GM12878 (cell line): ENCODE measurements around the gene FGD4. TPM values are rescaled to one million over a fixed set of nuclear protein-coding genes. Genes with fewer than 3 reads are reported as not detected.

Experiments
- ATAC-seq: fragments of 200-7000 bp; cut with Tn5 transposase; 3 replicates; pipeline ENCODE4 v1.9.1; 2020; ENCODE audit warnings: mild to moderate bottlenecking, moderate library complexity
- BruUV-seq: library from RNA; stranded (reverse); fragments of 400-500 nt; replicated peaks from 2 replicates; lab custom pipeline; 2021; lab: Mats Ljungman, UMichigan
- CTCF ChIA-PET: fragments of 300-600 bp; sonication (Branson Sonifier 250); formaldehyde crosslinking; extraction: SDS; loops from one replicate; lab custom pipeline; 2021; ENCODE audit warnings: inconsistent platforms; lab: Yijun Ruan, JAX
- POLR2A ChIA-PET: fragments of 350-600 bp; formaldehyde crosslinking; extraction: SDS; loops from one replicate; lab custom pipeline; 2021; ENCODE audit warnings: inconsistent platforms; lab: Charles Lee
- RAD21 ChIA-PET: fragments of 300-600 bp; sonication (Branson Sonifier 250); formaldehyde crosslinking; loops from one replicate; lab custom pipeline; 2023; ENCODE audit warnings: antibody characterized with exemption; ENCODE audit not compliant: unreplicated experiment; lab: Charles Lee
- SMC1A ChIA-PET: fragments of 300-600 bp; sonication (Branson Sonifier 250); formaldehyde crosslinking; loops from one replicate; lab custom pipeline; 2023; ENCODE audit not compliant: unreplicated experiment, uncharacterized antibody; lab: Charles Lee
- DNase-seq: peaks from one replicate; pipeline ENCODE4 v3.0.0-alpha.2; 2011; ENCODE audit warnings: low read depth, low spot score
- FAIRE-seq: peaks from 3 replicates; lab custom pipeline; 2011; peaks lifted over from hg19 to GRCh38; lab: Jason Lieb, UNC
- H2AFZ ChIP-seq: 2 replicates; pipeline ENCODE4 v1.6.0; 2011; ENCODE audit warnings: low read depth, low read length, control low read depth; ENCODE audit not compliant: control insufficient read depth
- H3K27ac ChIP-seq: 2 replicates; pipeline ENCODE4 v1.5.1; 2011; ENCODE audit warnings: control low read depth; ENCODE audit not compliant: control insufficient read depth, insufficient read depth
- H3K27me3 ChIP-seq, 2 experiments: replicated peaks in 1 of 2; 2 replicates each; pipeline versions ENCODE4 v1.6.0 to v1.6.1; 2011; ENCODE audit warnings: low read length in 1 of 2; ENCODE audit not compliant: control insufficient read depth in 2 of 2, insufficient read depth in 2 of 2
- H3K36me3 ChIP-seq, 2 experiments: 2 replicates each; pipeline ENCODE4 v1.5.1; 2011; ENCODE audit warnings: low read length in 1 of 2; ENCODE audit not compliant: control insufficient read depth in 2 of 2, insufficient read depth in 2 of 2
- H3K4me1 ChIP-seq: 2 replicates; pipeline ENCODE4 v1.6.1; 2011; ENCODE audit warnings: mild to moderate bottlenecking, low read length, moderate library complexity, mixed read lengths; ENCODE audit not compliant: control insufficient read depth, insufficient read depth
- H3K4me2 ChIP-seq: 2 replicates; pipeline ENCODE4 v1.6.0; 2011; ENCODE audit warnings: control low read depth; ENCODE audit not compliant: control insufficient read depth, insufficient read depth
- H3K4me3 ChIP-seq: fragments of 200-600 bp; sonication (generic); 2 replicates; pipeline ENCODE4 v1.5.1; 2016
- H3K79me2 ChIP-seq: 2 replicates; pipeline ENCODE4 v1.6.0; 2011; ENCODE audit warnings: low read length; ENCODE audit not compliant: control insufficient read depth, insufficient read depth
- H3K9ac ChIP-seq: 2 replicates; pipeline ENCODE4 v1.8.0; 2011; ENCODE audit warnings: low read length, control low read depth, mixed read lengths; ENCODE audit not compliant: control insufficient read depth, insufficient read depth
- H3K9me3 ChIP-seq: replicated peaks from 3 replicates; pipeline ENCODE4 v1.5.1; 2011; ENCODE audit warnings: mild to moderate bottlenecking, low read length; ENCODE audit not compliant: control insufficient read depth, insufficient read depth
- H4K20me1 ChIP-seq: 2 replicates; pipeline ENCODE4 v1.6.0; 2011; ENCODE audit not compliant: control insufficient read depth, insufficient read depth
- CHD2 ChIP-seq: IDR thresholded peaks from 2 replicates; pipeline ENCODE4 v1.6.1; 2011; ENCODE audit warnings: low read depth, low read length, improper control_type of control experiment, borderline replicate concordance
- DPF2 ChIP-seq: fragments of 450-650 bp; IDR thresholded peaks from 2 replicates; pipeline ENCODE4 v1.6.1; 2017; ENCODE audit warnings: mild to moderate bottlenecking
- NFIC ChIP-seq: IDR thresholded peaks from 2 replicates; pipeline ENCODE4 v1.6.1; 2012; ENCODE audit warnings: low read depth, mild to moderate bottlenecking, inconsistent platforms, low read length, moderate library complexity
- NFXL1 ChIP-seq: fragments of 450-650 bp; IDR thresholded peaks from 2 replicates; pipeline ENCODE4 v1.6.1; 2017; ENCODE audit warnings: antibody characterized with exemption, mild to moderate bottlenecking, borderline replicate concordance
- PAX8 ChIP-seq: fragments of 450-650 bp; IDR thresholded peaks from 2 replicates; pipeline ENCODE4 v1.6.1; 2017; ENCODE audit warnings: mild to moderate bottlenecking, moderate library complexity
- SMAD5 ChIP-seq: IDR thresholded peaks from 2 replicates; pipeline ENCODE4 v1.6.1; 2016; ENCODE audit warnings: antibody characterized with exemption, low read depth
- SMC3 ChIP-seq: IDR thresholded peaks from 2 replicates; pipeline ENCODE4 v1.6.1; 2011; ENCODE audit warnings: low read length, improper control_type of control experiment, borderline replicate concordance
- TCF12 ChIP-seq: IDR thresholded peaks from 2 replicates; pipeline ENCODE4 v1.6.1; 2011; ENCODE audit warnings: low read depth, mild to moderate bottlenecking, low read length
- ZNF24 ChIP-seq: fragments of 450-650 bp; IDR thresholded peaks from 2 replicates; pipeline ENCODE4 v1.6.1; 2017; ENCODE audit warnings: antibody characterized with exemption, mild to moderate bottlenecking
- ZNF622 ChIP-seq: fragments of 450-650 bp; IDR thresholded peaks from 2 replicates; pipeline ENCODE4 v1.6.1; 2017; ENCODE audit warnings: mild to moderate bottlenecking, inconsistent platforms
- WGBS: methylation state at CpG from one replicate; pipeline ENCODE4 v1.1.6; 2016; ENCODE audit warnings: low lambda C conversion rate; ENCODE audit not compliant: insufficient replicate concordance, insufficient coverage; ENCODE audit errors: missing lambda C conversion rate; 5-methylcytosine and 5-hydroxymethylcytosine counted together
- in situ Hi-C: fragments of 300-500 bp; cut with MboI; formaldehyde crosslinking; loops from 9 replicates; pipeline ENCODE4 v1.14.3; 2018; ENCODE audit warnings: mixed read lengths
- intact Hi-C: fragments of 100-400 bp; cut with micrococcal nuclease; formaldehyde crosslinking; loops from one replicate; pipeline ENCODE4 v1.14.2; 2022; ENCODE audit not compliant: unreplicated experiment
- polyA plus RNA-seq, 11 experiments: library from polyadenylated mRNA; depleted of rRNA in 4 of 11; unstranded in 6 of 11; stranded (reverse) in 5 of 11; fragments of >200 nt; fragmentation: Nextera tagmentation in 4 of 11; fragmentation: Illumina TruSeq in 1 of 11; extraction: Ambion mirVana in 4 of 11; extraction: Trizol in 1 of 11; gene quantifications; 1 replicate in 1 of 11; 2 replicates in 10 of 11; pipeline versions ENCODE4 v1.2.1 to v1.2.3, GENCODE V29; 2011 to 2016; ENCODE audit warnings: inconsistent platforms in 2 of 11, missing spikeins in 2 of 11, low read depth in 1 of 11
- total RNA-seq, 4 experiments: library from RNA; depleted of rRNA in 3 of 4; stranded (reverse); fragments of >200 nt in 3 of 4; fragmentation: Illumina TruSeq in 1 of 4; extraction: Trizol in 1 of 4; gene quantifications; 2 replicates each; pipeline versions ENCODE4 v1.2.1 to v1.2.3, GENCODE V29; 2013 to 2021
- TF ChIP-seq, protein P1 (sequence below): fragments of 450-650 bp; IDR thresholded peaks from 2 replicates; pipeline ENCODE4 v1.6.1; 2016; ENCODE audit warnings: mild to moderate bottlenecking, moderate library complexity, borderline replicate concordance
- TF ChIP-seq, protein P2 (sequence below): fragments of 450-650 bp; IDR thresholded peaks from 2 replicates; pipeline ENCODE4 v1.6.1; 2017; ENCODE audit warnings: mild to moderate bottlenecking, moderate library complexity
- TF ChIP-seq, protein P3 (sequence below): fragments of 450-650 bp; IDR thresholded peaks from 2 replicates; pipeline ENCODE4 v1.6.1; 2016; ENCODE audit warnings: mild to moderate bottlenecking

The FGD4 gene
- total and polyA plus RNA-seq, 10 of the 15 experiments (the other 5 are each of a cell fraction or from before 2014, with no cell fraction given) = 0.01 to 0.18 (median 0.08) TPM; not detected in 3

DNA sequence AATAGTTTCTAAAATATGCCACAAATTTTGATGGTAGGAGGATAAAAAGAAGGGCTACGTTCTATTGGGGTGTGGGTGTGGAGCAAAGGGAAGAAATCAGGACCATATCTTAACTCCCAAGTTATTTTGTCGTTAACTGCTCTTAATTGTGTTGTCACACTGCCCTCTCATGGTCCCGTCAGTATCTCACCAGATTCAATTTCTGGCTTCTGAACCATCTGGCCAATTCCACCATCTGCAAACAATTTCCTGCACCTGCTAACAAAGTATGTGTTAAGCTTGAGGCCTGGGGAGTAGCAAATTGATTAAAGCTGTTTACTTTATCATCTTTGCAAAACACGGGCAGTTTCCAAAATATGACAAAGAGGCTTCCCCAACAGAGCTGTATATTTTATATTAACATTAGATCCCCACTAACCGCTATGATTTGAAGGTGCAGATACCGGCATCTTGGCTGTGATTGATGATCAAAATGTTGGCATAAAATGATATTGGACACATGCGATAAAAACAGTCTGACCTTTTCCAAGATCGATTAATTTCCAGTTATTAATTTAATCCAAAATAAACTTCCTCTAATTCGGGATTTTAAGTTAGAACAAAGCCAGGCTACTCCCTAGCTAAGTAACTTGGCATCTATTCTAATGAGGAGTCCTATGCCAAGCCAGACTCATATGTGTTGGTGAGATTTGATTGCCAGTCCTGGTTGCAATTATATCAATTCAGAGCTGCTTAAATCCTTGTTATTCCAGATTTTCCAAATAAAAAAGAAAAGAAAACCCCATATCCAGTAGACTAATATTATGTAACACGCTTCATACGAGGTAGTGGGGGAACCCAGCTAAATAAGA, 272.8 kb downstream of the FGD4 start:
- ChIA-PET RAD21 (interaction anchor here (0.6 to 4.2 kb wide), 11 partner anchors 9 to 1019 kb away, joined by 3 to 73 read pairs (median 4); partner anchors contain the start of gene YARS2), CTCF (interaction anchor here (0.5 to 4.1 kb wide), 25 partner anchors 11 to 1019 kb away, joined by 3 to 106 read pairs (median 4); partner anchors contain the start of gene YARS2), SMC1A (interaction anchor here (0.5 to 6.0 kb wide), 24 partner anchors 9 to 1667 kb away, joined by 3 to 108 read pairs (median 3); partner anchors contain the start of gene YARS2), POLR2A (interaction anchor here (1.1 to 1.4 kb wide), 3 partner anchors 83 to 306 kb away, joined by 3 to 6 read pairs (median 3); partner anchors contain the start of gene YARS2)
- in situ Hi-C loops = loop anchor here (5.0 kb wide), 2 partner anchors 215 to 310 kb away; no protein-coding TSS in a partner anchor
- Histone ChIP-seq H3K9ac (no peak overlapping the region), H3K27ac (no peak overlapping the region), H2AFZ (no peak overlapping the region), H3K27me3 (no peaks in the 10 kb centered on the region), H3K4me1 (peaks cover 10% of the 10 kb centered on the region), H3K79me2 (no peaks in the 10 kb centered on the region), H3K4me3 (no peak overlapping the region), H3K36me3 (no peaks in the 10 kb centered on the region), H4K20me1 (no peaks in the 10 kb centered on the region), H3K4me2 (no peak overlapping the region), H3K9me3 (peaks cover 6% of the 10 kb centered on the region; the same call in 1 of the 3 replicates)
- DNase-seq (no peak), FAIRE-seq (peak; percentile 90), ATAC-seq (peak; percentile 74)
- 53% methylated on average over 11 of the region's 11 CpGs for WGBS
- intact Hi-C loops = loop anchor here (1.0 to 10.0 kb wide), 4 partner anchors 217 to 1020 kb away; no protein-coding TSS in a partner anchor
- no TSS peak for BruUV-seq
- TF ChIP-seq NFXL1 (no peak), SMAD5 (no peak), PAX8 (no peak), ZNF622 (no peak), NFIC (no peak), ZNF24 (peak; percentile 41; the same call in 1 of the 2 replicates), SMC3 (peak; percentile 91), TCF12 (0 out of 2 replicates have a peak, but pooled peaks have one; percentile 55), DPF2 (no peak), CHD2 (no peak)
- TF ChIP-seq, protein P1, sequence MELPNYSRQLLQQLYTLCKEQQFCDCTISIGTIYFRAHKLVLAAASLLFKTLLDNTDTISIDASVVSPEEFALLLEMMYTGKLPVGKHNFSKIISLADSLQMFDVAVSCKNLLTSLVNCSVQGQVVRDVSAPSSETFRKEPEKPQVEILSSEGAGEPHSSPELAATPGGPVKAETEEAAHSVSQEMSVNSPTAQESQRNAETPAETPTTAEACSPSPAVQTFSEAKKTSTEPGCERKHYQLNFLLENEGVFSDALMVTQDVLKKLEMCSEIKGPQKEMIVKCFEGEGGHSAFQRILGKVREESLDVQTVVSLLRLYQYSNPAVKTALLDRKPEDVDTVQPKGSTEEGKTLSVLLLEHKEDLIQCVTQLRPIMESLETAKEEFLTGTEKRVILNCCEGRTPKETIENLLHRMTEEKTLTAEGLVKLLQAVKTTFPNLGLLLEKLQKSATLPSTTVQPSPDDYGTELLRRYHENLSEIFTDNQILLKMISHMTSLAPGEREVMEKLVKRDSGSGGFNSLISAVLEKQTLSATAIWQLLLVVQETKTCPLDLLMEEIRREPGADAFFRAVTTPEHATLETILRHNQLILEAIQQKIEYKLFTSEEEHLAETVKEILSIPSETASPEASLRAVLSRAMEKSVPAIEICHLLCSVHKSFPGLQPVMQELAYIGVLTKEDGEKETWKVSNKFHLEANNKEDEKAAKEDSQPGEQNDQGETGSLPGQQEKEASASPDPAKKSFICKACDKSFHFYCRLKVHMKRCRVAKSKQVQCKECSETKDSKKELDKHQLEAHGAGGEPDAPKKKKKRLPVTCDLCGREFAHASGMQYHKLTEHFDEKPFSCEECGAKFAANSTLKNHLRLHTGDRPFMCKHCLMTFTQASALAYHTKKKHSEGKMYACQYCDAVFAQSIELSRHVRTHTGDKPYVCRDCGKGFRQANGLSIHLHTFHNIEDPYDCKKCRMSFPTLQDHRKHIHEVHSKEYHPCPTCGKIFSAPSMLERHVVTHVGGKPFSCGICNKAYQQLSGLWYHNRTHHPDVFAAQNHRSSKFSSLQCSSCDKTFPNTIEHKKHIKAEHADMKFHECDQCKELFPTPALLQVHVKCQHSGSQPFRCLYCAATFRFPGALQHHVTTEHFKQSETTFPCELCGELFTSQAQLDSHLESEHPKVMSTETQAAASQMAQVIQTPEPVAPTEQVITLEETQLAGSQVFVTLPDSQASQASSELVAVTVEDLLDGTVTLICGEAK = no peak
- TF ChIP-seq, protein P2, sequence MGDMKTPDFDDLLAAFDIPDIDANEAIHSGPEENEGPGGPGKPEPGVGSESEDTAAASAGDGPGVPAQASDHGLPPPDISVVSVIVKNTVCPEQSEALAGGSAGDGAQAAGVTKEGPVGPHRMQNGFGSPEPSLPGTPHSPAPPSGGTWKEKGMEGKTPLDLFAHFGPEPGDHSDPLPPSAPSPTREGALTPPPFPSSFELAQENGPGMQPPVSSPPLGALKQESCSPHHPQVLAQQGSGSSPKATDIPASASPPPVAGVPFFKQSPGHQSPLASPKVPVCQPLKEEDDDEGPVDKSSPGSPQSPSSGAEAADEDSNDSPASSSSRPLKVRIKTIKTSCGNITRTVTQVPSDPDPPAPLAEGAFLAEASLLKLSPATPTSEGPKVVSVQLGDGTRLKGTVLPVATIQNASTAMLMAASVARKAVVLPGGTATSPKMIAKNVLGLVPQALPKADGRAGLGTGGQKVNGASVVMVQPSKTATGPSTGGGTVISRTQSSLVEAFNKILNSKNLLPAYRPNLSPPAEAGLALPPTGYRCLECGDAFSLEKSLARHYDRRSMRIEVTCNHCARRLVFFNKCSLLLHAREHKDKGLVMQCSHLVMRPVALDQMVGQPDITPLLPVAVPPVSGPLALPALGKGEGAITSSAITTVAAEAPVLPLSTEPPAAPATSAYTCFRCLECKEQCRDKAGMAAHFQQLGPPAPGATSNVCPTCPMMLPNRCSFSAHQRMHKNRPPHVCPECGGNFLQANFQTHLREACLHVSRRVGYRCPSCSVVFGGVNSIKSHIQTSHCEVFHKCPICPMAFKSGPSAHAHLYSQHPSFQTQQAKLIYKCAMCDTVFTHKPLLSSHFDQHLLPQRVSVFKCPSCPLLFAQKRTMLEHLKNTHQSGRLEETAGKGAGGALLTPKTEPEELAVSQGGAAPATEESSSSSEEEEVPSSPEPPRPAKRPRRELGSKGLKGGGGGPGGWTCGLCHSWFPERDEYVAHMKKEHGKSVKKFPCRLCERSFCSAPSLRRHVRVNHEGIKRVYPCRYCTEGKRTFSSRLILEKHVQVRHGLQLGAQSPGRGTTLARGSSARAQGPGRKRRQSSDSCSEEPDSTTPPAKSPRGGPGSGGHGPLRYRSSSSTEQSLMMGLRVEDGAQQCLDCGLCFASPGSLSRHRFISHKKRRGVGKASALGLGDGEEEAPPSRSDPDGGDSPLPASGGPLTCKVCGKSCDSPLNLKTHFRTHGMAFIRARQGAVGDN = no peak
- TF ChIP-seq, protein P3, sequence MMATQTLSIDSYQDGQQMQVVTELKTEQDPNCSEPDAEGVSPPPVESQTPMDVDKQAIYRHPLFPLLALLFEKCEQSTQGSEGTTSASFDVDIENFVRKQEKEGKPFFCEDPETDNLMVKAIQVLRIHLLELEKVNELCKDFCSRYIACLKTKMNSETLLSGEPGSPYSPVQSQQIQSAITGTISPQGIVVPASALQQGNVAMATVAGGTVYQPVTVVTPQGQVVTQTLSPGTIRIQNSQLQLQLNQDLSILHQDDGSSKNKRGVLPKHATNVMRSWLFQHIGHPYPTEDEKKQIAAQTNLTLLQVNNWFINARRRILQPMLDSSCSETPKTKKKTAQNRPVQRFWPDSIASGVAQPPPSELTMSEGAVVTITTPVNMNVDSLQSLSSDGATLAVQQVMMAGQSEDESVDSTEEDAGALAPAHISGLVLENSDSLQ = no peak
